GM23338 (cell line): ENCODE measurements around the gene CNOT6L. TPM values are rescaled to one million over a fixed set of nuclear protein-coding genes. Genes with fewer than 3 reads are reported as not detected.

Source experiments
- ATAC-seq: fragments of 200-7000 bp; cut with Tn5 transposase; 3 replicates; pipeline ENCODE4 v1.9.1; 2020
- DNase-seq: peaks from one replicate; pipeline ENCODE4 v3.0.0-alpha.2; 2015; ENCODE audit warnings: low spot score
- H2AFZ ChIP-seq: fragments of 200-600 bp; sonication (generic); 2 replicates; pipeline ENCODE4 v1.8.0; 2016; ENCODE audit warnings: antibody characterized with exemption, mild to moderate bottlenecking, moderate library complexity
- H3F3A ChIP-seq: fragments of 200-600 bp; sonication (generic); replicated peaks from 2 replicates; pipeline ENCODE4 v1.8.0; 2017; ENCODE audit warnings: antibody characterized with exemption, mixed run types, low read depth
- H3K27ac ChIP-seq: fragments of 200-600 bp; sonication (generic); 2 replicates; pipeline ENCODE4 v1.6.1; 2016; ENCODE audit warnings: low read depth
- H3K27me3 ChIP-seq: fragments of 200-600 bp; sonication (generic); 2 replicates; pipeline ENCODE4 v1.8.0; 2016; ENCODE audit warnings: mild to moderate bottlenecking, mixed run types, moderate library complexity; ENCODE audit not compliant: insufficient read depth
- H3K36me3 ChIP-seq: fragments of 200-600 bp; sonication (generic); 2 replicates; pipeline ENCODE4 v1.8.0; 2016; ENCODE audit warnings: mild to moderate bottlenecking; ENCODE audit not compliant: insufficient read depth
- H3K4me1 ChIP-seq: fragments of 200-600 bp; sonication (generic); 2 replicates; pipeline ENCODE4 v1.8.0; 2016; ENCODE audit warnings: mild to moderate bottlenecking, moderate library complexity; ENCODE audit not compliant: insufficient read depth
- H3K4me2 ChIP-seq: fragments of 200-600 bp; sonication (generic); 2 replicates; pipeline ENCODE4 v1.7.1; 2017; ENCODE audit warnings: mixed run types
- H3K4me3 ChIP-seq: fragments of 200-600 bp; sonication (generic); 2 replicates; pipeline ENCODE4 v1.6.1; 2016; ENCODE audit warnings: mixed run types
- H3K79me2 ChIP-seq: fragments of 200-600 bp; sonication (generic); replicated peaks from 2 replicates; pipeline ENCODE4 v1.8.0; 2017; ENCODE audit warnings: mild to moderate bottlenecking; ENCODE audit not compliant: insufficient read depth
- H3K9me2 ChIP-seq: fragments of 200-600 bp; sonication (generic); 2 replicates; pipeline ENCODE4 v1.8.0; 2017; ENCODE audit not compliant: insufficient read depth
- H4K20me1 ChIP-seq: fragments of 200-600 bp; sonication (generic); replicated peaks from 2 replicates; pipeline ENCODE4 v1.8.0; 2017; ENCODE audit warnings: mild to moderate bottlenecking; ENCODE audit not compliant: insufficient read depth
- H3K27ac Mint-ChIP-seq: 2 replicates; pipeline ENCODE4 v1.8.0; 2020; ENCODE audit warnings: inconsistent platforms, mild to moderate bottlenecking, moderate library complexity, mixed read lengths
- H3K27me3 Mint-ChIP-seq: 3 replicates; pipeline ENCODE4 v1.8.0; 2022; ENCODE audit warnings: low read depth, mild to moderate bottlenecking, moderate library complexity, mixed read lengths, inconsistent platforms; ENCODE audit not compliant: insufficient read depth, poor library complexity
- H3K36me3 Mint-ChIP-seq: 3 replicates; pipeline ENCODE4 v1.8.0; 2021; ENCODE audit warnings: low read depth, mild to moderate bottlenecking, inconsistent platforms, moderate library complexity, mixed read lengths
- H3K4me1 Mint-ChIP-seq: 3 replicates; pipeline ENCODE4 v1.8.0; 2020; ENCODE audit warnings: mild to moderate bottlenecking, inconsistent platforms, mixed read lengths
- H3K4me3 Mint-ChIP-seq: 3 replicates; pipeline ENCODE4 v1.8.0; 2021; ENCODE audit warnings: moderate library complexity, mild to moderate bottlenecking, inconsistent platforms, mixed read lengths
- H3K9me3 Mint-ChIP-seq: 3 replicates; pipeline ENCODE4 v1.8.0; 2020; ENCODE audit warnings: moderate library complexity, mild to moderate bottlenecking, inconsistent platforms, mixed read lengths
- EZH2 ChIP-seq: fragments of 200-600 bp; sonication (generic); IDR thresholded peaks from one replicate; pipeline ENCODE4 v1.8.0; 2017; ENCODE audit warnings: antibody characterized with exemption, mild to moderate bottlenecking, low read depth; ENCODE audit not compliant: unreplicated experiment
- EZH2phosphoT487 ChIP-seq: fragments of 200-600 bp; sonication (generic); IDR thresholded peaks from one replicate; pipeline ENCODE4 v1.8.1; 2018; ENCODE audit warnings: antibody characterized with exemption; ENCODE audit not compliant: unreplicated experiment
- JUNB ChIP-seq: IDR thresholded peaks from one replicate; pipeline ENCODE4 v1.6.1; 2016; ENCODE audit warnings: antibody characterized with exemption; ENCODE audit not compliant: unreplicated experiment
- NANOG ChIP-seq: IDR thresholded peaks from 2 replicates; pipeline ENCODE4 v1.6.1; 2016; ENCODE audit warnings: antibody characterized with exemption, borderline replicate concordance
- POLR2AphosphoS5 ChIP-seq: IDR thresholded peaks from 2 replicates; pipeline ENCODE4 v1.6.1; 2016; ENCODE audit warnings: antibody characterized with exemption, low read depth
- STAT1 ChIP-seq: IDR thresholded peaks from one replicate; pipeline ENCODE4 v1.6.1; 2016; ENCODE audit warnings: antibody characterized with exemption; ENCODE audit not compliant: unreplicated experiment
- polyA plus RNA-seq: library from polyadenylated mRNA; unstranded; fragments of >200 nt; fragmentation: Nextera tagmentation; extraction: Ambion mirVana; gene quantifications from 2 replicates; pipeline ENCODE4 v1.2.1, GENCODE V29; 2016
- total RNA-seq: library from RNA; depleted of rRNA; stranded (reverse); fragments of >200 nt; shearing (Covaris generic); gene quantifications from 2 replicates; pipeline ENCODE4 v1.2.3, GENCODE V29; 2014
- TF ChIP-seq, protein P1 (sequence below): IDR thresholded peaks from 2 replicates; pipeline ENCODE4 v1.6.1; 2016; ENCODE audit warnings: antibody characterized with exemption
- TF ChIP-seq, protein P2 (sequence below), 2 experiments: fragments of 200-600 bp in 1 of 2; sonication (generic) in 1 of 2; conservative IDR thresholded peaks; 2 replicates each; pipeline versions ENCODE4 v1.5.1 to v1.6.1; 2016 to 2017; ENCODE audit warnings: antibody characterized with exemption in 2 of 2, low read depth in 2 of 2, mild to moderate bottlenecking in 2 of 2, moderate library complexity in 1 of 2
- TF ChIP-seq, protein P3 (sequence below): IDR thresholded peaks from one replicate; pipeline ENCODE4 v1.6.1; 2018; ENCODE audit warnings: antibody characterized with exemption; ENCODE audit not compliant: unreplicated experiment
- TF ChIP-seq, protein P4 (sequence below): fragments of 250-450 bp; sonication (Bioruptor Pico); IDR thresholded peaks from 2 replicates; pipeline ENCODE4 v1.5.0; 2020; ENCODE audit warnings: mild to moderate bottlenecking, moderate library complexity

CNOT6L gene
- total and polyA plus RNA-seq, 2 experiments from 2014 or later, result 3.2 to 13.9 TPM

DNA sequence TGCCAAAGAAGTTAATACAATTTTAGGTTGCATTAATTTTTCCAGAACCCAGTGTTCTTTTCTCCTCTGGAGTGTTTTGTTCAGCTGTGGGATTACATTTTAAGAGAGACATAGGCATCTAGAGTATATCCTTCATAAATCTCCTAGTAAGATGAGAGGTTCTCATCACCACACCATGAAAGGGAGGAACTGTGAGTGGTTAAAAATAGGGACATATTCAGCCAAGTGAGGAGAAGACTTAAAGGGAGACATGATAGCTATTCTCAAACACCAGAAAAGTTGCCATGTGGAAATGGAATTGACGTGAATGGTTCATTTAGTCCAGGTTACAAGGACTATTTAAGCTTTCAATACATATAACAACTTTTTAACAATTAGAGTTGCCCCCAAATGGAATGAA, 37.0 kb upstream of the CNOT6L start (continued):
- TF ChIP-seq, protein P1, sequence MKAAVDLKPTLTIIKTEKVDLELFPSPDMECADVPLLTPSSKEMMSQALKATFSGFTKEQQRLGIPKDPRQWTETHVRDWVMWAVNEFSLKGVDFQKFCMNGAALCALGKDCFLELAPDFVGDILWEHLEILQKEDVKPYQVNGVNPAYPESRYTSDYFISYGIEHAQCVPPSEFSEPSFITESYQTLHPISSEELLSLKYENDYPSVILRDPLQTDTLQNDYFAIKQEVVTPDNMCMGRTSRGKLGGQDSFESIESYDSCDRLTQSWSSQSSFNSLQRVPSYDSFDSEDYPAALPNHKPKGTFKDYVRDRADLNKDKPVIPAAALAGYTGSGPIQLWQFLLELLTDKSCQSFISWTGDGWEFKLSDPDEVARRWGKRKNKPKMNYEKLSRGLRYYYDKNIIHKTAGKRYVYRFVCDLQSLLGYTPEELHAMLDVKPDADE, result no peak
- TF ChIP-seq, protein P2, sequence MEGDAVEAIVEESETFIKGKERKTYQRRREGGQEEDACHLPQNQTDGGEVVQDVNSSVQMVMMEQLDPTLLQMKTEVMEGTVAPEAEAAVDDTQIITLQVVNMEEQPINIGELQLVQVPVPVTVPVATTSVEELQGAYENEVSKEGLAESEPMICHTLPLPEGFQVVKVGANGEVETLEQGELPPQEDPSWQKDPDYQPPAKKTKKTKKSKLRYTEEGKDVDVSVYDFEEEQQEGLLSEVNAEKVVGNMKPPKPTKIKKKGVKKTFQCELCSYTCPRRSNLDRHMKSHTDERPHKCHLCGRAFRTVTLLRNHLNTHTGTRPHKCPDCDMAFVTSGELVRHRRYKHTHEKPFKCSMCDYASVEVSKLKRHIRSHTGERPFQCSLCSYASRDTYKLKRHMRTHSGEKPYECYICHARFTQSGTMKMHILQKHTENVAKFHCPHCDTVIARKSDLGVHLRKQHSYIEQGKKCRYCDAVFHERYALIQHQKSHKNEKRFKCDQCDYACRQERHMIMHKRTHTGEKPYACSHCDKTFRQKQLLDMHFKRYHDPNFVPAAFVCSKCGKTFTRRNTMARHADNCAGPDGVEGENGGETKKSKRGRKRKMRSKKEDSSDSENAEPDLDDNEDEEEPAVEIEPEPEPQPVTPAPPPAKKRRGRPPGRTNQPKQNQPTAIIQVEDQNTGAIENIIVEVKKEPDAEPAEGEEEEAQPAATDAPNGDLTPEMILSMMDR (conservative IDR thresholded peaks at IDR 0.05; ENCODE audit: low read depth in 2 of 2), result no peak
- TF ChIP-seq EZH2 (no peak), NANOG (no peak), STAT1 (no peak), JUNB (no peak)
- TF ChIP-seq, protein P3, sequence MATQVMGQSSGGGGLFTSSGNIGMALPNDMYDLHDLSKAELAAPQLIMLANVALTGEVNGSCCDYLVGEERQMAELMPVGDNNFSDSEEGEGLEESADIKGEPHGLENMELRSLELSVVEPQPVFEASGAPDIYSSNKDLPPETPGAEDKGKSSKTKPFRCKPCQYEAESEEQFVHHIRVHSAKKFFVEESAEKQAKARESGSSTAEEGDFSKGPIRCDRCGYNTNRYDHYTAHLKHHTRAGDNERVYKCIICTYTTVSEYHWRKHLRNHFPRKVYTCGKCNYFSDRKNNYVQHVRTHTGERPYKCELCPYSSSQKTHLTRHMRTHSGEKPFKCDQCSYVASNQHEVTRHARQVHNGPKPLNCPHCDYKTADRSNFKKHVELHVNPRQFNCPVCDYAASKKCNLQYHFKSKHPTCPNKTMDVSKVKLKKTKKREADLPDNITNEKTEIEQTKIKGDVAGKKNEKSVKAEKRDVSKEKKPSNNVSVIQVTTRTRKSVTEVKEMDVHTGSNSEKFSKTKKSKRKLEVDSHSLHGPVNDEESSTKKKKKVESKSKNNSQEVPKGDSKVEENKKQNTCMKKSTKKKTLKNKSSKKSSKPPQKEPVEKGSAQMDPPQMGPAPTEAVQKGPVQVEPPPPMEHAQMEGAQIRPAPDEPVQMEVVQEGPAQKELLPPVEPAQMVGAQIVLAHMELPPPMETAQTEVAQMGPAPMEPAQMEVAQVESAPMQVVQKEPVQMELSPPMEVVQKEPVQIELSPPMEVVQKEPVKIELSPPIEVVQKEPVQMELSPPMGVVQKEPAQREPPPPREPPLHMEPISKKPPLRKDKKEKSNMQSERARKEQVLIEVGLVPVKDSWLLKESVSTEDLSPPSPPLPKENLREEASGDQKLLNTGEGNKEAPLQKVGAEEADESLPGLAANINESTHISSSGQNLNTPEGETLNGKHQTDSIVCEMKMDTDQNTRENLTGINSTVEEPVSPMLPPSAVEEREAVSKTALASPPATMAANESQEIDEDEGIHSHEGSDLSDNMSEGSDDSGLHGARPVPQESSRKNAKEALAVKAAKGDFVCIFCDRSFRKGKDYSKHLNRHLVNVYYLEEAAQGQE, result no peak

DNA sequence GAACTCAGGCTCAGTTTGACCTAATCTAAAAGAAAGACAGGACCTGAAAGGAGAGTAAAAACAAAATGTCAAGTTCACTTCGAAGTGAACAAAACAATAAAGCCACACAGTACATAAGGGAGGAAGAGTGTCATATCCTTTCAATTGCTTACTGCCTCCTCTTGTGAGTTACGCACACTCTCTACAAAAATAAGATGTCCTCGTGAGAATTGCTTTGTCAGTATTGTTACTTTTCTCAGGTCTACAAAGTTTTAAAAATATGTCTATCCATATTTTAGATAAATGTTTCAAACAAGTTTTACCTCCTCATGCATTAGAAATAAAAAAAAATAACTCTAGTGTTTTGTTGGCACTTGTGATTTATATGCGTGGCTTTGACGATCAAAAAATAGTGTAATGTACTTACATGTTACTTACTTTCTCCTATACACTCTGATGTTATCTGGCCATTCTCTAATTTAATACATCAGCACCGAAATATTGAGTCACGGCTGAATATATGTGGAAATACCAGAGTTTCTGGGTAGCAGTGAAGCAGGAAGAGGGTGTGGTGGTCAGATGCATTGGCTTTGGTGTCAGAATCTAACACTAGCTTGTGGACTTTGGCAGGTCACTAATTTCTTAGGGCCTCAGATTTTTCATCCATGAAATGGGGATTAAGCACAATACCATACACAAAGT, 35.4 kb upstream of the CNOT6L start:
- Histone ChIP-seq H3F3A (no peaks in the 10 kb centered on the region), H3K27ac (no peak overlapping the region), H3K9me2 (no peaks in the 10 kb centered on the region), H3K27me3 (no peaks in the 10 kb centered on the region), H3K4me3 (no peak overlapping the region), H2AFZ (no peak overlapping the region), H4K20me1 (no peaks in the 10 kb centered on the region), H3K4me2 (no peak overlapping the region), H3K79me2 (no peaks in the 10 kb centered on the region), H3K36me3 (no peaks in the 10 kb centered on the region), H3K4me1 (no peaks in the 10 kb centered on the region)
- Mint-ChIP-seq H3K27me3 (no peaks in the 10 kb centered on the region), H3K36me3 (no peaks in the 10 kb centered on the region), H3K9me3 (no peaks in the 10 kb centered on the region), H3K4me3 (no peak overlapping the region), H3K4me1 (no peaks in the 10 kb centered on the region), H3K27ac (no peak overlapping the region)
- ATAC-seq (no peak), DNase-seq (no peak)
- TF ChIP-seq, protein P4, sequence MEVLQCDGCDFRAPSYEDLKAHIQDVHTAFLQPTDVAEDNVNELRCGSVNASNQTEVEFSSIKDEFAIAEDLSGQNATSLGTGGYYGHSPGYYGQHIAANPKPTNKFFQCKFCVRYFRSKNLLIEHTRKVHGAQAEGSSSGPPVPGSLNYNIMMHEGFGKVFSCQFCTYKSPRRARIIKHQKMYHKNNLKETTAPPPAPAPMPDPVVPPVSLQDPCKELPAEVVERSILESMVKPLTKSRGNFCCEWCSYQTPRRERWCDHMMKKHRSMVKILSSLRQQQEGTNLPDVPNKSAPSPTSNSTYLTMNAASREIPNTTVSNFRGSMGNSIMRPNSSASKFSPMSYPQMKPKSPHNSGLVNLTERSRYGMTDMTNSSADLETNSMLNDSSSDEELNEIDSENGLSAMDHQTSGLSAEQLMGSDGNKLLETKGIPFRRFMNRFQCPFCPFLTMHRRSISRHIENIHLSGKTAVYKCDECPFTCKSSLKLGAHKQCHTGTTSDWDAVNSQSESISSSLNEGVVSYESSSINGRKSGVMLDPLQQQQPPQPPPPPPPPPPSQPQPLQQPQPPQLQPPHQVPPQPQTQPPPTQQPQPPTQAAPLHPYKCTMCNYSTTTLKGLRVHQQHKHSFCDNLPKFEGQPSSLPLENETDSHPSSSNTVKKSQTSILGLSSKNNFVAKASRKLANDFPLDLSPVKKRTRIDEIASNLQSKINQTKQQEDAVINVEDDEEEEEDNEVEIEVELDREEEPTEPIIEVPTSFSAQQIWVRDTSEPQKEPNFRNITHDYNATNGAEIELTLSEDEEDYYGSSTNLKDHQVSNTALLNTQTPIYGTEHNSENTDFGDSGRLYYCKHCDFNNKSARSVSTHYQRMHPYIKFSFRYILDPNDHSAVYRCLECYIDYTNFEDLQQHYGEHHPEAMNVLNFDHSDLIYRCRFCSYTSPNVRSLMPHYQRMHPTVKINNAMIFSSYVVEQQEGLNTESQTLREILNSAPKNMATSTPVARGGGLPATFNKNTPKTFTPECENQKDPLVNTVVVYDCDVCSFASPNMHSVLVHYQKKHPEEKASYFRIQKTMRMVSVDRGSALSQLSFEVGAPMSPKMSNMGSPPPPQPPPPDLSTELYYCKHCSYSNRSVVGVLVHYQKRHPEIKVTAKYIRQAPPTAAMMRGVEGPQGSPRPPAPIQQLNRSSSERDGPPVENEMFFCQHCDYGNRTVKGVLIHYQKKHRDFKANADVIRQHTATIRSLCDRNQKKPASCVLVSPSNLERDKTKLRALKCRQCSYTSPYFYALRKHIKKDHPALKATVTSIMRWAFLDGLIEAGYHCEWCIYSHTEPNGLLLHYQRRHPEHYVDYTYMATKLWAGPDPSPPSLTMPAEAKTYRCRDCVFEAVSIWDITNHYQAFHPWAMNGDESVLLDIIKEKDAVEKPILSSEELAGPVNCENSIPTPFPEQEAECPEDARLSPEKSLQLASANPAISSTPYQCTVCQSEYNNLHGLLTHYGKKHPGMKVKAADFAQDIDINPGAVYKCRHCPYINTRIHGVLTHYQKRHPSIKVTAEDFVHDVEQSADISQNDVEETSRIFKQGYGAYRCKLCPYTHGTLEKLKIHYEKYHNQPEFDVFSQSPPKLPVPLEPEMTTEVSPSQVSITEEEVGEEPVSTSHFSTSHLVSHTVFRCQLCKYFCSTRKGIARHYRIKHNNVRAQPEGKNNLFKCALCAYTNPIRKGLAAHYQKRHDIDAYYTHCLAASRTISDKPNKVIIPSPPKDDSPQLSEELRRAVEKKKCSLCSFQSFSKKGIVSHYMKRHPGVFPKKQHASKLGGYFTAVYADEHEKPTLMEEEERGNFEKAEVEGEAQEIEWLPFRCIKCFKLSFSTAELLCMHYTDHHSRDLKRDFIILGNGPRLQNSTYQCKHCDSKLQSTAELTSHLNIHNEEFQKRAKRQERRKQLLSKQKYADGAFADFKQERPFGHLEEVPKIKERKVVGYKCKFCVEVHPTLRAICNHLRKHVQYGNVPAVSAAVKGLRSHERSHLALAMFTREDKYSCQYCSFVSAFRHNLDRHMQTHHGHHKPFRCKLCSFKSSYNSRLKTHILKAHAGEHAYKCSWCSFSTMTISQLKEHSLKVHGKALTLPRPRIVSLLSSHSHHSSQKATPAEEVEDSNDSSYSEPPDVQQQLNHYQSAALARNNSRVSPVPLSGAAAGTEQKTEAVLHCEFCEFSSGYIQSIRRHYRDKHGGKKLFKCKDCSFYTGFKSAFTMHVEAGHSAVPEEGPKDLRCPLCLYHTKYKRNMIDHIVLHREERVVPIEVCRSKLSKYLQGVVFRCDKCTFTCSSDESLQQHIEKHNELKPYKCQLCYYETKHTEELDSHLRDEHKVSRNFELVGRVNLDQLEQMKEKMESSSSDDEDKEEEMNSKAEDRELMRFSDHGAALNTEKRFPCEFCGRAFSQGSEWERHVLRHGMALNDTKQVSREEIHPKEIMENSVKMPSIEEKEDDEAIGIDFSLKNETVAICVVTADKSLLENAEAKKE (CRISPR knock-in tag), result no peak
- TF ChIP-seq POLR2AphosphoS5 (no peak), JUNB (no peak), EZH2phosphoT487 (no peak)
